MM.1S (cell line): ENCODE data around the gene DENND1A.

ENCODE experiments used
- DNase-seq: peaks from one replicate; pipeline ENCODE4 v3.0.0-alpha.2; 2015
- H2AFZ ChIP-seq: fragments of 300-600 bp; sonication (generic); 2 replicates; pipeline ENCODE4 v1.6.0; 2016; ENCODE audit warnings: antibody characterized with exemption, low read length
- H3F3A ChIP-seq: fragments of 300-600 bp; sonication (generic); 2 replicates; pipeline ENCODE4 v1.6.1; 2016; ENCODE audit warnings: mild to moderate bottlenecking, antibody characterized with exemption, low read length, moderate library complexity, mixed read lengths; ENCODE audit not compliant: insufficient read depth
- H3K27ac ChIP-seq: fragments of 300-600 bp; sonication (generic); 2 replicates; pipeline ENCODE4 v1.5.1; 2016; ENCODE audit warnings: mild to moderate bottlenecking, low read length
- H3K27me3 ChIP-seq: fragments of 300-600 bp; sonication (generic); replicated peaks from 2 replicates; pipeline ENCODE4 v1.6.0; 2016; ENCODE audit warnings: low read length; ENCODE audit not compliant: insufficient read depth
- H3K36me3 ChIP-seq: fragments of 300-600 bp; sonication (generic); replicated peaks from 2 replicates; pipeline ENCODE4 v1.6.1; 2016; ENCODE audit warnings: mild to moderate bottlenecking, low read length, mixed read lengths; ENCODE audit not compliant: insufficient read depth
- H3K4me1 ChIP-seq: fragments of 300-600 bp; sonication (generic); 2 replicates; pipeline ENCODE4 v1.6.1; 2016; ENCODE audit warnings: low read length, mixed read lengths
- H3K4me2 ChIP-seq: fragments of 300-600 bp; sonication (generic); 2 replicates; pipeline ENCODE4 v1.6.0; 2016; ENCODE audit warnings: low read depth, low read length
- H3K4me3 ChIP-seq: fragments of 300-600 bp; sonication (generic); 2 replicates; pipeline ENCODE4 v1.5.1; 2016; ENCODE audit warnings: low read length, mixed read lengths
- H3K79me2 ChIP-seq: fragments of 300-600 bp; sonication (generic); 2 replicates; pipeline ENCODE4 v1.6.1; 2016; ENCODE audit warnings: mixed run types, low read length, mixed read lengths
- H3K9ac ChIP-seq: fragments of 300-600 bp; sonication (generic); 2 replicates; pipeline ENCODE4 v1.6.1; 2016; ENCODE audit warnings: low read length, mixed read lengths
- H3K9me2 ChIP-seq: fragments of 300-600 bp; sonication (generic); replicated peaks from 2 replicates; pipeline ENCODE4 v1.6.1; 2016; ENCODE audit warnings: mild to moderate bottlenecking, low read length, mixed read lengths; ENCODE audit not compliant: insufficient read depth
- H3K9me3 ChIP-seq: fragments of 300-600 bp; sonication (generic); replicated peaks from 2 replicates; pipeline ENCODE4 v1.6.1; 2016; ENCODE audit warnings: mild to moderate bottlenecking, low read length, mixed read lengths; ENCODE audit not compliant: insufficient read depth
- H4K20me1 ChIP-seq: fragments of 300-600 bp; sonication (generic); 2 replicates; pipeline ENCODE4 v1.6.1; 2016; ENCODE audit warnings: mild to moderate bottlenecking, low read length, moderate library complexity, mixed read lengths; ENCODE audit not compliant: insufficient read depth
- CTCF ChIP-seq: fragments of 300-600 bp; sonication (generic); IDR thresholded peaks from 2 replicates; pipeline ENCODE4 v1.5.1; 2016; ENCODE audit warnings: antibody characterized with exemption, low read length, mixed read lengths
- EZH2 ChIP-seq: fragments of 300-600 bp; sonication (generic); optimal IDR thresholded peaks from 2 replicates; pipeline ENCODE3; 2017; ENCODE audit warnings: low read depth, mild to moderate bottlenecking, antibody characterized with exemption, low read length, mixed read lengths
- EZH2phosphoT487 ChIP-seq: fragments of 300-600 bp; sonication (generic); IDR thresholded peaks from 2 replicates; pipeline ENCODE4 v1.6.1; 2018; ENCODE audit warnings: antibody characterized with exemption, low read length

Gene DENND1A

DNA sequence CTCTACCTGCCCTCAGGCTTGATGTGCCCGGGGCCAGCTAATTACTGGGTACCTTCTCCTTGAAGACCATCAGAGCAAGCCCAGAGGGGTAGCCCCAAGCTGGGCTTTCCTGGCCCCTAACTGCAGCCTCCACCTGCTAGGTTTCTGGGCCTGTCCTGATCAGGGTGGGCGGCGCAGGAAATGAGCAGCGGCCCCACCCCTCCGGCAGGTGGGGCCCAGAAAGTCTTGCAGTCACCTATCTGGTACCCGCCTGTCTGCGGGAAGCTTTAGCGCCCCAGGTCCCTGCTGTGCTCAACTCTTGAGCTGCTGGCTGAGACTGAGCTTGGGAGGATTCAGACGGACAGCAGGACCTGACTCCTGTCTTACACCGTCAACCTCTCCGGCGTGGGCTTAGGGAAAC is 44.5 kb upstream of the DENND1A start:
- Histone ChIP-seq H3K9me3 (no peaks in the 10 kb centered on the region), H3K4me1 (no peaks in the 10 kb centered on the region), H2AFZ (no peak overlapping the region), H3K4me3 (no peak overlapping the region), H4K20me1 (no peaks in the 10 kb centered on the region), H3K9ac (no peak overlapping the region), H3K4me2 (no peak overlapping the region), H3K79me2 (no peaks in the 10 kb centered on the region), H3K36me3 (no peaks in the 10 kb centered on the region), H3K9me2 (no peaks in the 10 kb centered on the region), H3F3A (no peaks in the 10 kb centered on the region), H3K27ac (no peak overlapping the region), H3K27me3 (no peaks in the 10 kb centered on the region)
- TF ChIP-seq EZH2phosphoT487 = no peak
- no peak for TF ChIP-seq CTCF
- TF ChIP-seq EZH2 = no peak
- DNase-seq = no peak

- Histone ChIP-seq H4K20me1 (no peaks in the 10 kb centered on the region), H3K9me3 (no peaks in the 10 kb centered on the region), H3K4me2 (no peak overlapping the region), H3K36me3 (no peaks in the 10 kb centered on the region), H3F3A (no peaks in the 10 kb centered on the region), H3K4me3 (no peak overlapping the region), H2AFZ (no peak overlapping the region), H3K4me1 (no peaks in the 10 kb centered on the region), H3K9me2 (no peaks in the 10 kb centered on the region), H3K79me2 (no peaks in the 10 kb centered on the region), H3K27me3 (no peaks in the 10 kb centered on the region), H3K27ac (no peak overlapping the region), H3K9ac (no peak overlapping the region)
- no peak for DNase-seq
- TF ChIP-seq CTCF = no peak
- no peak for TF ChIP-seq EZH2
- TF ChIP-seq EZH2phosphoT487 = no peak
Measured at GRCh38 chr9:123973590-123974223, 43.8 kb upstream of the DENND1A start.

DNA sequence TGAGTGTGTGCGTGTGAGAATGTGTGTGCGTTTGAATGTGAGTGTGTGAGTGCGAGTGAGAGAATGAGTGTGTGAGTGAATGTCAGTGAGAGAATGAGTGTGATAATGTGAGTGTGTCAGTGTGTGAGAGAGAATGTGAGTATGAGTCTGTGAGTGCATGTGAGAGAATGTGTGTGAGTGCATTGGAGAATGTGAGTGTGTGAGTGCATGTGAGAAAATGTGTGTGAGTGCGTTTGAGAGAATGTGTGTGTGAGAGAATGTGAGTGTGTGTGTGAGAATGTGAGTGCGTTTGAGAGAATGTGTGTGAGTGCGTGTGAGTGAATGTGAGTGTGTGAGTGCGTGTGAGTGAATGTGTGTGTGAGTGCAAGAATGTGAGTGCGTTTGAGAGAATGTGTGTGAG is 42.7 kb upstream of the DENND1A start:
- Histone ChIP-seq H4K20me1 (no peaks in the 10 kb centered on the region), H3K4me1 (no peaks in the 10 kb centered on the region), H3K27ac (no peak overlapping the region), H3K79me2 (no peaks in the 10 kb centered on the region), H3K36me3 (no peaks in the 10 kb centered on the region), H3K27me3 (no peaks in the 10 kb centered on the region), H3K4me3 (no peak overlapping the region), H3K9me2 (no peaks in the 10 kb centered on the region), H3K4me2 (no peak overlapping the region), H3F3A (no peaks in the 10 kb centered on the region), H3K9me3 (no peaks in the 10 kb centered on the region), H2AFZ (no peak overlapping the region), H3K9ac (no peak overlapping the region)
- DNase-seq = no peak
- TF ChIP-seq EZH2phosphoT487 = no peak
- no peak for TF ChIP-seq EZH2
- no peak for TF ChIP-seq CTCF
